ENCODE measurements around the gene KRT15. TPM values are rescaled to one million over a fixed set of nuclear protein-coding genes. Genes with fewer than 3 reads are reported as not detected.

Gene KRT15
- total and polyA plus RNA-seq, 2 of the 4 experiments (the other 2 are of a cell fraction), result 2.9 to 5.3 TPM

DNA sequence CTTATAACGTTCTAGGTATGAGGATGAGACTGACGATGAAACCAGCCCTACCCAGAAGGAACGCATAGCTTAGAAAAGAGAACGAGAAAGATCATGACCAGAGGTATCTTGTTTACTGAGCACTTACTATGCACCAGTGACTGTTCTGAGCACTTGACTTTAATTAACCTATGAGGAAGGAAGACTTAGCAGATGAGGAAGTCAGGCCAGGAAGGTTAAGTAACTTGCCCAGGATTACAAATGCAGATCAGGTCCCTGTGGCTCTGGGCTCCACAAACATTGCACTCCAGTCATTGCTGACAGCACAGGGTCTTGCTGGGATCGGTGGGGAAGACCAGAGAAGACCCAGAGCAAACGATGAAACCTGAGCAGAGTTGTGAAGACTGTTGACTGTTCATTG is 20.4 kb downstream of the KRT15 start:
- H3K4me1 ChIP-seq (ENCODE audit: control insufficient read depth, insufficient read depth, low read length), result peaks cover 14% of the 10 kb centered on the region
- H3K4me3 ChIP-seq (ENCODE audit: insufficient read depth, low read depth, low read length), result no peak overlapping the region
- no peak overlapping the region for H3K4me2 ChIP-seq (ENCODE audit: low read depth, low read length)
- peak overlapping the region; percentile 62 for H4K91ac ChIP-seq (ENCODE audit: insufficient read depth, low read depth, low read length)
- H2BK120ac ChIP-seq (ENCODE audit: low read depth, low read length), result peak overlapping the region; percentile 49; the same call in 1 of the 2 replicates
- intact Hi-C loops (cut with micrococcal nuclease), result loop anchor here (5.0 kb wide), 1 partner anchor 436 kb away; the partner anchor contains the start of gene KRTAP2-3
- CTCF ChIA-PET, result interaction anchor here (1.0 to 1.3 kb wide), 3 partner anchors 51 to 168 kb away, joined by 3 to 4 read pairs (median 3); no protein-coding TSS in a partner anchor
- H3K9ac ChIP-seq (ENCODE audit: low read depth, low read length), result no peak overlapping the region
- H3K27ac ChIP-seq (ENCODE audit: insufficient read depth, low read length), result no peak overlapping the region
- no peak overlapping the region; the same call in 1 of the 2 replicates for H4K5ac ChIP-seq (ENCODE audit: low read depth, low read length)
- no peak for ATAC-seq (ENCODE audit: low read depth)
- peak overlapping the region; percentile 48; the same call in 1 of the 2 replicates for H2AK5ac ChIP-seq (ENCODE audit: low read depth, low read length)
- H2AK9ac ChIP-seq (replicated peaks; ENCODE audit: low read depth, low read length, poor library complexity), result peak overlapping the region; percentile 70
- H3K27me3 ChIP-seq (ENCODE audit: control insufficient read depth, insufficient read depth, low read length), result no peaks in the 10 kb centered on the region
- POLR2A ChIA-PET (ENCODE audit: unreplicated experiment), result no interaction called here
- BruUV-seq (replicated peaks), result no TSS peak
- dilution Hi-C loops (cut with HindIII; ENCODE audit: low sequenced_read_pairs, unreplicated experiment), result no loop called here
- no peaks in the 10 kb centered on the region for H3K79me1 ChIP-seq (ENCODE audit: low read depth in 1 of 2, low read length in 2 of 2)
- peak overlapping the region; percentile 60; the same call in 1 of the 2 replicates for H3K4ac ChIP-seq (ENCODE audit: low read depth, low read length)
- in situ Hi-C loops (cut with MboI; ENCODE audit: low sequenced_read_pairs), result no loop called here
- peak overlapping the region; percentile 84; the same call in 1 of the 2 replicates for H2BK20ac ChIP-seq (ENCODE audit: low read depth, low read length)
- peak overlapping the region; percentile 66; the same call in 1 of the 2 replicates for H3K14ac ChIP-seq (replicated peaks; ENCODE audit: low read depth, low read length)
- no peak overlapping the region for H3K23ac ChIP-seq (ENCODE audit: low read depth, low read length)
- H2AFZ ChIP-seq (replicated peaks; ENCODE audit: low read length, poor library complexity), result peak overlapping the region; percentile 71
- no peak overlapping the region for H3K56ac ChIP-seq (ENCODE audit: extremely low read depth, insufficient read depth, low read length)
- H3K9me3 ChIP-seq (ENCODE audit: control insufficient read depth, insufficient read depth, low read length), result no peaks in the 10 kb centered on the region
- peaks cover 24% of the 10 kb centered on the region for H3K9me1 ChIP-seq (ENCODE audit: insufficient read depth, low read length)
- no peak overlapping the region for H2BK5ac ChIP-seq (ENCODE audit: low read depth, low read length, poor library complexity, severe bottlenecking)
- peak overlapping the region in 1 of 2 experiments; percentile 19; a peak in 1 of 4 replicates for H4K8ac ChIP-seq (ENCODE audit: low read depth in 2 of 2, low read length in 2 of 2)
- no peaks in the 10 kb centered on the region for H3K36me3 ChIP-seq (ENCODE audit: control insufficient read depth, insufficient read depth, low read length)
- TF ChIP-seq MAFK (IDR thresholded peaks at IDR 0.05; ENCODE audit: low read depth, low read length) (no peak), RAD21 (IDR thresholded peaks at IDR 0.05; ENCODE audit: low read length) (no peak), CEBPB (IDR thresholded peaks at IDR 0.05; ENCODE audit: low read depth, low read length) (no peak), NFE2L2 (IDR thresholded peaks at IDR 0.05; ENCODE audit: low read depth, low read length) (no peak), FOS (IDR thresholded peaks at IDR 0.05; ENCODE audit: low read depth, low read length) (no peak), SMC3 (IDR thresholded peaks at IDR 0.05; ENCODE audit: low read depth, low read length) (no peak), RFX5 (IDR thresholded peaks at IDR 0.05; ENCODE audit: low read depth, low read length) (no peak), RCOR1 (IDR thresholded peaks at IDR 0.05; ENCODE audit: insufficient replicate concordance, low read length) (no peak), CHD1 (IDR thresholded peaks at IDR 0.05; ENCODE audit: low read depth, low read length) (no peak), MAZ (IDR thresholded peaks at IDR 0.05; ENCODE audit: borderline replicate concordance, low read depth, low read length) (no peak), POLR2A (IDR thresholded peaks at IDR 0.05; ENCODE audit: low read depth, low read length) (no peak), MXI1 (IDR thresholded peaks at IDR 0.05; ENCODE audit: borderline replicate concordance, low read depth, low read length) (no peak), BHLHE40 (IDR thresholded peaks at IDR 0.05; ENCODE audit: low read depth, low read length) (no peak)
- TF ChIP-seq, protein P1, sequence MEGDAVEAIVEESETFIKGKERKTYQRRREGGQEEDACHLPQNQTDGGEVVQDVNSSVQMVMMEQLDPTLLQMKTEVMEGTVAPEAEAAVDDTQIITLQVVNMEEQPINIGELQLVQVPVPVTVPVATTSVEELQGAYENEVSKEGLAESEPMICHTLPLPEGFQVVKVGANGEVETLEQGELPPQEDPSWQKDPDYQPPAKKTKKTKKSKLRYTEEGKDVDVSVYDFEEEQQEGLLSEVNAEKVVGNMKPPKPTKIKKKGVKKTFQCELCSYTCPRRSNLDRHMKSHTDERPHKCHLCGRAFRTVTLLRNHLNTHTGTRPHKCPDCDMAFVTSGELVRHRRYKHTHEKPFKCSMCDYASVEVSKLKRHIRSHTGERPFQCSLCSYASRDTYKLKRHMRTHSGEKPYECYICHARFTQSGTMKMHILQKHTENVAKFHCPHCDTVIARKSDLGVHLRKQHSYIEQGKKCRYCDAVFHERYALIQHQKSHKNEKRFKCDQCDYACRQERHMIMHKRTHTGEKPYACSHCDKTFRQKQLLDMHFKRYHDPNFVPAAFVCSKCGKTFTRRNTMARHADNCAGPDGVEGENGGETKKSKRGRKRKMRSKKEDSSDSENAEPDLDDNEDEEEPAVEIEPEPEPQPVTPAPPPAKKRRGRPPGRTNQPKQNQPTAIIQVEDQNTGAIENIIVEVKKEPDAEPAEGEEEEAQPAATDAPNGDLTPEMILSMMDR (conservative IDR thresholded peaks at IDR 0.05; ENCODE audit: low read depth, low read length), result no peak
- TF ChIP-seq, protein P2, sequence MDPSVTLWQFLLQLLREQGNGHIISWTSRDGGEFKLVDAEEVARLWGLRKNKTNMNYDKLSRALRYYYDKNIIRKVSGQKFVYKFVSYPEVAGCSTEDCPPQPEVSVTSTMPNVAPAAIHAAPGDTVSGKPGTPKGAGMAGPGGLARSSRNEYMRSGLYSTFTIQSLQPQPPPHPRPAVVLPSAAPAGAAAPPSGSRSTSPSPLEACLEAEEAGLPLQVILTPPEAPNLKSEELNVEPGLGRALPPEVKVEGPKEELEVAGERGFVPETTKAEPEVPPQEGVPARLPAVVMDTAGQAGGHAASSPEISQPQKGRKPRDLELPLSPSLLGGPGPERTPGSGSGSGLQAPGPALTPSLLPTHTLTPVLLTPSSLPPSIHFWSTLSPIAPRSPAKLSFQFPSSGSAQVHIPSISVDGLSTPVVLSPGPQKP (IDR thresholded peaks at IDR 0.05; ENCODE audit: borderline replicate concordance, low read depth, low read length), result no peak
- TF ChIP-seq, protein P3, sequence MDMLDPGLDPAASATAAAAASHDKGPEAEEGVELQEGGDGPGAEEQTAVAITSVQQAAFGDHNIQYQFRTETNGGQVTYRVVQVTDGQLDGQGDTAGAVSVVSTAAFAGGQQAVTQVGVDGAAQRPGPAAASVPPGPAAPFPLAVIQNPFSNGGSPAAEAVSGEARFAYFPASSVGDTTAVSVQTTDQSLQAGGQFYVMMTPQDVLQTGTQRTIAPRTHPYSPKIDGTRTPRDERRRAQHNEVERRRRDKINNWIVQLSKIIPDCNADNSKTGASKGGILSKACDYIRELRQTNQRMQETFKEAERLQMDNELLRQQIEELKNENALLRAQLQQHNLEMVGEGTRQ (IDR thresholded peaks at IDR 0.05; ENCODE audit: low read depth, low read length), result no peak
- no peaks in the 10 kb centered on the region for H4K20me1 ChIP-seq (ENCODE audit: insufficient read depth, low read length)
- no peak for DNase-seq
- peak overlapping the region; percentile 91; the same call in 1 of the 3 replicates for H2BK15ac ChIP-seq (ENCODE audit: low read depth, low read length)
- 80% methylated on average over 1 of the region's 6 CpGs; no CpG with 5 or more reads in 1 of the 2 experiments for WGBS, 2 experiments (ENCODE audit: extremely low coverage in 2 of 2, insufficient read length in 1 of 2)
- H3K18ac ChIP-seq (ENCODE audit: low read depth, low read length), result no peak overlapping the region
